Measurements from ENCODE around the gene SLC50A1.

Gene SLC50A1

GRCh38 chr1:155128755-155129473 lies 6.7 kb upstream of the SLC50A1 start:
- no peak for DNase-seq (ENCODE audit: low read depth in 1 of 2, low spot score in 1 of 2)
- Histone ChIP-seq H3K27me3 (ENCODE audit: insufficient read depth, poor library complexity, severe bottlenecking) (peaks cover 29% of the 10 kb centered on the region), H3K4me3 (replicated peaks; ENCODE audit: insufficient read depth, low read length) (no peak overlapping the region), H3K27ac (replicated peaks) (no peak overlapping the region)
- TF ChIP-seq REST (IDR thresholded peaks at IDR 0.05; ENCODE audit: insufficient replicate concordance, low read depth) (no peak), POLR2AphosphoS5 (IDR thresholded peaks at IDR 0.05; ENCODE audit: low read depth) (no peak), GABPA (IDR thresholded peaks at IDR 0.05; ENCODE audit: low read depth) (no peak), SPI1 (IDR thresholded peaks at IDR 0.05; ENCODE audit: borderline replicate concordance, low read depth) (no peak)
- TF ChIP-seq, protein P1, sequence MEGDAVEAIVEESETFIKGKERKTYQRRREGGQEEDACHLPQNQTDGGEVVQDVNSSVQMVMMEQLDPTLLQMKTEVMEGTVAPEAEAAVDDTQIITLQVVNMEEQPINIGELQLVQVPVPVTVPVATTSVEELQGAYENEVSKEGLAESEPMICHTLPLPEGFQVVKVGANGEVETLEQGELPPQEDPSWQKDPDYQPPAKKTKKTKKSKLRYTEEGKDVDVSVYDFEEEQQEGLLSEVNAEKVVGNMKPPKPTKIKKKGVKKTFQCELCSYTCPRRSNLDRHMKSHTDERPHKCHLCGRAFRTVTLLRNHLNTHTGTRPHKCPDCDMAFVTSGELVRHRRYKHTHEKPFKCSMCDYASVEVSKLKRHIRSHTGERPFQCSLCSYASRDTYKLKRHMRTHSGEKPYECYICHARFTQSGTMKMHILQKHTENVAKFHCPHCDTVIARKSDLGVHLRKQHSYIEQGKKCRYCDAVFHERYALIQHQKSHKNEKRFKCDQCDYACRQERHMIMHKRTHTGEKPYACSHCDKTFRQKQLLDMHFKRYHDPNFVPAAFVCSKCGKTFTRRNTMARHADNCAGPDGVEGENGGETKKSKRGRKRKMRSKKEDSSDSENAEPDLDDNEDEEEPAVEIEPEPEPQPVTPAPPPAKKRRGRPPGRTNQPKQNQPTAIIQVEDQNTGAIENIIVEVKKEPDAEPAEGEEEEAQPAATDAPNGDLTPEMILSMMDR (IDR thresholded peaks at IDR 0.05; ENCODE audit: insufficient read depth, low read length): no peak

DNA sequence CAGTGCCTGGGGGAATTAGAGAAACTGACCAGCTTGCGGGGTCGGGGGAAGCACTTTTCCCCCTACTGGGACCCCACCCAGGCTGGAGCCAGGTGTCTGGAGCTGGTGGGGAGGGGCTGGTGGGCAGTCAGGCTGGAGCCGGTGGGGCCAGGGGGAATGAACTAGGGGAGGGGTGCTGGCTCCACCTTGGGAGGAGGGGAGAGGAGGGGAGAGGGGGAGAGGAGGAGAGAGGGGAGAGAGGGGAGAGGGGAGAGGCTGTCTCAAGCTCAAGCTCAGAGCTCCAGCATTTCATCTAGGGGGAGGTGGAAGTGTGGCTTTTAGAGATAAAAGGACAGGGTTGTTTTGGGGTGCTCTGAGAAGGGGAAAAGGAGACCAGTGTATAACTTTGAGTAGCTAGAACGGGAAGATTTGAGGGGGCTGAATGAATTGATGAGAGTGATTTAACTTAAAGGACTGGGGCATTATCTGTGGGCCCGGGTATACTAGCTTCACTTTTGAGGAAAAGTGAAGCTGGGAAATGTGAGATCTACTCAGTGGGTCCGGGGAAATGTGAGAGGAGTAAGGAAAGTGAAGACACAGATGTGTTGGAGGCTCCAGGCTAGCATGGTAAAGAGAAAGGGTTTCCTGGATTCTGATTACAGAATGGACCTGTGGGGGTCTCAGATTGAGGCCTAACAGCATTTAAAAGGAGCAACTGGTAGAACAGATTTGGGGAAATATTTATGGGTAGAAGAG lies 5.2 kb upstream of the SLC50A1 start:
- no peak overlapping the region for H3K4me3 ChIP-seq (replicated peaks; ENCODE audit: insufficient read depth, low read length)
- peaks cover 27% of the 10 kb centered on the region for H3K27me3 ChIP-seq (ENCODE audit: insufficient read depth, poor library complexity, severe bottlenecking)
- DNase-seq (ENCODE audit: low read depth in 1 of 2, low spot score in 1 of 2): no peak
- no peak for TF ChIP-seq GABPA (IDR thresholded peaks at IDR 0.05; ENCODE audit: low read depth)
- TF ChIP-seq, protein P1 (IDR thresholded peaks at IDR 0.05; ENCODE audit: insufficient read depth, low read length): no peak
- TF ChIP-seq SPI1 (IDR thresholded peaks at IDR 0.05; ENCODE audit: borderline replicate concordance, low read depth): no peak
- TF ChIP-seq POLR2AphosphoS5 (IDR thresholded peaks at IDR 0.05; ENCODE audit: low read depth): no peak
- TF ChIP-seq REST (IDR thresholded peaks at IDR 0.05; ENCODE audit: insufficient replicate concordance, low read depth): no peak
- no peak overlapping the region for H3K27ac ChIP-seq (replicated peaks)

DNA sequence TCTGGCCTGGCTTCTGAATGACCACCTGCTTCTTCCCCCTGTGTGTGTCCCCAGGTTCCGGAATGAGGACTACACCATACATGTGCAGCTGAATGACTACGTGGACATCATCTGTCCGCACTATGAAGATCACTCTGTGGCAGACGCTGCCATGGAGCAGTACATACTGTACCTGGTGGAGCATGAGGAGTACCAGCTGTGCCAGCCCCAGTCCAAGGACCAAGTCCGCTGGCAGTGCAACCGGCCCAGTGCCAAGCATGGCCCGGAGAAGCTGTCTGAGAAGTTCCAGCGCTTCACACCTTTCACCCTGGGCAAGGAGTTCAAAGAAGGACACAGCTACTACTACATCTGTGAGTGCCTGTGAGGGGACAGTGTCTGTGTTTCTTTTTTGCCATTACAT lies 4.4 kb upstream of the SLC50A1 start:
- H3K27ac ChIP-seq (replicated peaks): no peak overlapping the region
- DNase-seq (ENCODE audit: low read depth in 1 of 2, low spot score in 1 of 2): no peak
- peaks cover 21% of the 10 kb centered on the region for H3K27me3 ChIP-seq (ENCODE audit: insufficient read depth, poor library complexity, severe bottlenecking)
- TF ChIP-seq POLR2AphosphoS5 (IDR thresholded peaks at IDR 0.05; ENCODE audit: low read depth): no peak
- TF ChIP-seq REST (IDR thresholded peaks at IDR 0.05; ENCODE audit: insufficient replicate concordance, low read depth): no peak
- no peak overlapping the region for H3K4me3 ChIP-seq (replicated peaks; ENCODE audit: insufficient read depth, low read length)

All from HL-60 (cell line).